ENCODE measurements around the gene GPR62. TPM values are rescaled to one million over a fixed set of nuclear protein-coding genes. Genes with fewer than 3 reads are reported as not detected.

Gene GPR62
- total and polyA plus RNA-seq, 2 donors (not counting 3 experiments of a cell fraction or from before 2014, with no cell fraction given), result 0.04 to 0.15 TPM

DNA sequence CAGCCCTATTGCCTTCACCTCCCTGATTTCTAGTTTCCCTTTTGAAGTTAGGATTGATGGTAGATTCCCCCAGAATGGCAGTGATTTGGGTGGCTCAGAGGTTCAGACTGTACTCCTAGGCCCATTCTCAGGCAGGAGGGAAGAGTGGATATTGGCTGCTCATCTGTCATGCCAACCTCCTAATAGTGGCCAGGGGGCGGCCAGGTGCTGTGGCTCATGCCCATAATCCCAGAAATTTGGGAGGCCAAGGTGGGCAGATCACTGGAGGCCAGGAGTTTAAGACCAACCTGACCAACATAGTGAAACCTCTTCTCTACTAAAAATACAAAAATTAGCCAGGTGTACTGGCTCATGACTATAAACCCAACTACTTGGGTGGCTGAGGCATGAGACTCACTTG, 24.7 kb upstream of the GPR62 start:
- no peaks in the 10 kb centered on the region for H4K20me1 ChIP-seq (replicated peaks; ENCODE audit: control insufficient read depth, extremely low read depth, insufficient read depth, low read length)
- no peaks in the 10 kb centered on the region for H3K27me3 ChIP-seq (ENCODE audit: control insufficient read depth in 2 of 2, insufficient read depth in 2 of 2, low read length in 2 of 2)
- intact Hi-C loops (cut with micrococcal nuclease), result no loop called here
- CTCF ChIA-PET, result no interaction called here
- dilution Hi-C loops (cut with MboI; ENCODE audit: extremely low pct_ligation_motif_present, low sequenced_read_pairs), result no loop called here
- H3K36me3 ChIP-seq (ENCODE audit: control insufficient read depth in 2 of 2, extremely low read depth in 1 of 2, insufficient read depth in 2 of 2, low read length in 2 of 2), result peaks cover 0 to 20% of the 10 kb centered on the region in 2 experiments
- no peak overlapping the region for H3K4me2 ChIP-seq (ENCODE audit: insufficient read depth, low read length)
- no TSS peak for BruUV-seq (replicated peaks)
- TF ChIP-seq, protein P1, sequence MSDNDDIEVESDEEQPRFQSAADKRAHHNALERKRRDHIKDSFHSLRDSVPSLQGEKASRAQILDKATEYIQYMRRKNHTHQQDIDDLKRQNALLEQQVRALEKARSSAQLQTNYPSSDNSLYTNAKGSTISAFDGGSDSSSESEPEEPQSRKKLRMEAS (IDR thresholded peaks at IDR 0.05; ENCODE audit: insufficient read depth, insufficient read length), result no peak
- TF ChIP-seq MYC (IDR thresholded peaks at IDR 0.05; ENCODE audit: low read depth, low read length) (no peak), JUN (IDR thresholded peaks at IDR 0.05; ENCODE audit: borderline replicate concordance, insufficient read depth, insufficient read length, low read depth) (no peak), EZH2 (IDR thresholded peaks at IDR 0.05; ENCODE audit: borderline replicate concordance, low read depth, low read length, severe bottlenecking) (no peak), POLR2AphosphoS5 (IDR thresholded peaks at IDR 0.05; ENCODE audit: insufficient read depth, low read depth, low read length) (no peak), GATA2 (IDR thresholded peaks at IDR 0.05; ENCODE audit: insufficient read depth, insufficient read length, low read depth, low read length) (no peak), POLR2A (IDR thresholded peaks at IDR 0.05; ENCODE audit: low read depth, low read length) (no peak), FOS (IDR thresholded peaks at IDR 0.05; ENCODE audit: borderline replicate concordance, insufficient read depth, low read length) (no peak)
- TF ChIP-seq, protein P2, sequence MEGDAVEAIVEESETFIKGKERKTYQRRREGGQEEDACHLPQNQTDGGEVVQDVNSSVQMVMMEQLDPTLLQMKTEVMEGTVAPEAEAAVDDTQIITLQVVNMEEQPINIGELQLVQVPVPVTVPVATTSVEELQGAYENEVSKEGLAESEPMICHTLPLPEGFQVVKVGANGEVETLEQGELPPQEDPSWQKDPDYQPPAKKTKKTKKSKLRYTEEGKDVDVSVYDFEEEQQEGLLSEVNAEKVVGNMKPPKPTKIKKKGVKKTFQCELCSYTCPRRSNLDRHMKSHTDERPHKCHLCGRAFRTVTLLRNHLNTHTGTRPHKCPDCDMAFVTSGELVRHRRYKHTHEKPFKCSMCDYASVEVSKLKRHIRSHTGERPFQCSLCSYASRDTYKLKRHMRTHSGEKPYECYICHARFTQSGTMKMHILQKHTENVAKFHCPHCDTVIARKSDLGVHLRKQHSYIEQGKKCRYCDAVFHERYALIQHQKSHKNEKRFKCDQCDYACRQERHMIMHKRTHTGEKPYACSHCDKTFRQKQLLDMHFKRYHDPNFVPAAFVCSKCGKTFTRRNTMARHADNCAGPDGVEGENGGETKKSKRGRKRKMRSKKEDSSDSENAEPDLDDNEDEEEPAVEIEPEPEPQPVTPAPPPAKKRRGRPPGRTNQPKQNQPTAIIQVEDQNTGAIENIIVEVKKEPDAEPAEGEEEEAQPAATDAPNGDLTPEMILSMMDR (IDR thresholded peaks at IDR 0.05; ENCODE audit: extremely low read depth in 1 of 2, insufficient read depth in 1 of 2, low read depth in 1 of 2, low read length in 2 of 2), result no peak
- H3K9me1 ChIP-seq (replicated peaks; ENCODE audit: control insufficient read depth, extremely low read depth, insufficient read depth, low read length), result no peaks in the 10 kb centered on the region
- no peaks in the 10 kb centered on the region for H3K4me1 ChIP-seq (ENCODE audit: control insufficient read depth, extremely low read depth, insufficient read depth, low read length)
- H2AFZ ChIP-seq (ENCODE audit: low read depth, low read length), result no peak overlapping the region
- FAIRE-seq (no peak), DNase-seq (ENCODE audit: low read depth, low spot score) (no peak)
- H3K4me3 ChIP-seq (replicated peaks in 1 of 3; ENCODE audit: insufficient read depth in 1 of 3, low read depth in 1 of 3, low read length in 3 of 3), result no peak overlapping the region
- H3K27ac ChIP-seq (ENCODE audit: insufficient read depth, low read depth, low read length), result no peak overlapping the region
- no peaks in the 10 kb centered on the region for H3K9me3 ChIP-seq (replicated peaks; ENCODE audit: control insufficient read depth, insufficient read depth, low read length)
- no peak overlapping the region for H3K9ac ChIP-seq (replicated peaks; ENCODE audit: extremely low read depth, insufficient read depth, low read length)
- POLR2A ChIA-PET, result no interaction called here
- H3K79me2 ChIP-seq (ENCODE audit: control insufficient read depth, insufficient read depth, low read length), result no peaks in the 10 kb centered on the region

All from endothelial cell of umbilical vein (primary cell).